Measurements from ENCODE around the gene LAIR1.

Gene LAIR1

DNA sequence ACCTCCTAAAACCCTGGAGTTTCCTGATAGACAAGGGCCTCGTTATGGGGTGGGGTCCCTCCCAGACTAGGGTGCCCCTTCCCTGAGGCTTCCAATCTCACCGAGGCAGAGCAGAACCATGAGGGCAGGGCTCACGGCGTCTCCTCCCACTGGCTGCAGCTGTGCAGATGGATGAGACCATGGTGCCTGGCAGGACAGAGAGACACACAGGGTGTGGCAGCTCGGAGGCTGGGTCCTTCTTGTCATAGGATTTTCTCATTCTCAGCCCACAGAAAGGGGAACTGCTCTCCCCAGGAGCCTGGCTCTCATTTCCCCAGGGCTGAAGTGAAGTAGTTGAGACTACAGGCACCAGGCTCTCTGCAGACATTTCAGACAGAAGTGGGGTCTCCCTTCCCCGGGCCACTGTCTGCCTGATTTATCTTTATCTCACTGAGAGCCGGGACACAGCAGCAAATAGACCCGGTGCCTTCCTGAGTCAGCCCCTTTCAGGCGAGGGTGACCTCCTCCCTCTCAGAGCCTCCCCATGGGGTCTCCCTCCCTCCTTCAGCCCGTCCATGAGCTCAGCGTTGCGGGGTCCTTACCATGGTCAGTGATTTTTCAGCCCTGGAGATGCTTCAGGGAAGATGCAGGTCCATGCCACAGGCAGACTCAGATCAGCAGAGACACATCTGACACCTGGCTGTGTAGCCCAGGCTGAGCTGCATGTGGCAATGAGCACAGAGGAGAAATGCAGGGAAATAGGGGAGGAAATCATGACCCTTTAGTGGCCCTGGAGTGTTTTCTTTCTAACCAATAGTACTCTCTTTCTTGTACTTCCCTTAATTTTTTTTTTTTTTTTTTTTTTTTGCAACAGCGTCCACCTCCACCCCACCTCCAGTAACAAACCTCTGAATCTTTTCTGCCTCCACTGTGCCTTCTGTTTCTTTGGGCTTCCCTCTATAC is 52.0 kb downstream of the LAIR1 start, which contains the start of gene LILRA5:
LILRA5 (minus strand) TSS at position 731 of the 942 bp plus-strand sequence; CDS start at position 584, 147 bp downstream.
- H3K27me3 ChIP-seq (ENCODE audit: insufficient read depth, low read length, poor library complexity) = no peaks in the 10 kb centered on the region
- no peak within 1 kb of the TSS for H3K27ac ChIP-seq (ENCODE audit: low read depth, low read length)
- no peaks in the 10 kb centered on the region for H3K36me3 ChIP-seq (ENCODE audit: control insufficient read depth, insufficient read depth, low read length)
- no peak within 1 kb of the TSS for H3K23ac ChIP-seq (ENCODE audit: low read length)
- no peak within 1 kb of the TSS for H3K18ac ChIP-seq (ENCODE audit: low read length)
- H4K5ac ChIP-seq (ENCODE audit: low read length) = no peak within 1 kb of the TSS
- no peak for DNase-seq
- no peak within 1 kb of the TSS for H2BK120ac ChIP-seq (ENCODE audit: low read depth, low read length)
- H2BK5ac ChIP-seq (ENCODE audit: low read length) = no peak within 1 kb of the TSS
- no peak within 1 kb of the TSS for H2BK15ac ChIP-seq (replicated peaks; ENCODE audit: low read depth)
- H3K79me2 ChIP-seq (ENCODE audit: control insufficient read depth, insufficient read depth, low read length) = no peaks in the 10 kb centered on the region
- H3K9ac ChIP-seq (ENCODE audit: low read length) = no peak within 1 kb of the TSS
- no peak within 1 kb of the TSS for H3K56ac ChIP-seq (ENCODE audit: low read length)
- H3K4me1 ChIP-seq (ENCODE audit: control insufficient read depth, low read depth, low read length) = no peaks in the 10 kb centered on the region
- no CpG with 5 or more reads among the region's 13 CpGs for WGBS (ENCODE audit: extremely low coverage, insufficient coverage, low lambda C conversion rate)
- H3K4me3 ChIP-seq (ENCODE audit: low read length) = no peak within 1 kb of the TSS
- no peak within 1 kb of the TSS for H4K8ac ChIP-seq (ENCODE audit: low read depth, low read length)
- no peak within 1 kb of the TSS for H3K4ac ChIP-seq (ENCODE audit: low read depth, low read length)
- H3K4me2 ChIP-seq (ENCODE audit: low read length) = no peak within 1 kb of the TSS
- no peaks in the 10 kb centered on the region for H3K79me1 ChIP-seq (ENCODE audit: low read length)
- H2AK5ac ChIP-seq (ENCODE audit: low read length) = no peak within 1 kb of the TSS

DNA sequence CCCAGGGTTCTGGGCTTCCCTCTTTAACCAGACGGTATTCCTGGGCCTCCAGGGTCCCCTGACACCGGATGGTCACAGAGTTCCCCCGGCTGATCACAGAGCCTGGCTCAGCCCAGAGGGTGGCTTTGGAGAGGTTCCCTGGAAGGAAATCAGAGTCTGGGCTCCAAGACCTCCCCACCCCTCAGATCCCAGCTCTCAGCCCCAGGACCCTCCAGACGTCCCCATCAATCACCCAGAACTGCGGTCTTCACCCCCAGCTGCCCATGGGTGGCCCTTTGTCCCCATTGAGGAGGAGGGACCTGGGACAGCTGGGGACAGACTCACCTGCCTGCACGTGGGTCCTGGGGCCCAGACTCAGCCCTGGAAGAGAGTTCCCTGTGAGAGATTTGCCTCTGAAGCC is 52.7 kb downstream of the LAIR1 start:
- H2BK15ac ChIP-seq (replicated peaks; ENCODE audit: low read depth) = no peak overlapping the region
- no peaks in the 10 kb centered on the region for H3K79me2 ChIP-seq (ENCODE audit: control insufficient read depth, insufficient read depth, low read length)
- no peak overlapping the region for H3K18ac ChIP-seq (ENCODE audit: low read length)
- no peak overlapping the region for H3K23ac ChIP-seq (ENCODE audit: low read length)
- DNase-seq = no peak
- no peaks in the 10 kb centered on the region for H3K4me1 ChIP-seq (ENCODE audit: control insufficient read depth, low read depth, low read length)
- no CpG with 5 or more reads among the region's 6 CpGs for WGBS (ENCODE audit: extremely low coverage, insufficient coverage, low lambda C conversion rate)
- H2BK5ac ChIP-seq (ENCODE audit: low read length) = no peak overlapping the region
- H3K27me3 ChIP-seq (ENCODE audit: insufficient read depth, low read length, poor library complexity) = no peaks in the 10 kb centered on the region
- H2AK5ac ChIP-seq (ENCODE audit: low read length) = no peak overlapping the region
- H2BK120ac ChIP-seq (ENCODE audit: low read depth, low read length) = no peak overlapping the region
- no peaks in the 10 kb centered on the region for H3K79me1 ChIP-seq (ENCODE audit: low read length)
- H3K4me2 ChIP-seq (ENCODE audit: low read length) = no peak overlapping the region
- no peaks in the 10 kb centered on the region for H3K36me3 ChIP-seq (ENCODE audit: control insufficient read depth, insufficient read depth, low read length)
- no peak overlapping the region for H3K56ac ChIP-seq (ENCODE audit: low read length)
- H4K5ac ChIP-seq (ENCODE audit: low read length) = no peak overlapping the region
- no peak overlapping the region for H3K4me3 ChIP-seq (ENCODE audit: low read length)
- no peak overlapping the region for H4K8ac ChIP-seq (ENCODE audit: low read depth, low read length)
- no peak overlapping the region for H3K4ac ChIP-seq (ENCODE audit: low read depth, low read length)
- H3K9ac ChIP-seq (ENCODE audit: low read length) = no peak overlapping the region
- no peak overlapping the region for H3K27ac ChIP-seq (ENCODE audit: low read depth, low read length)

DNA sequence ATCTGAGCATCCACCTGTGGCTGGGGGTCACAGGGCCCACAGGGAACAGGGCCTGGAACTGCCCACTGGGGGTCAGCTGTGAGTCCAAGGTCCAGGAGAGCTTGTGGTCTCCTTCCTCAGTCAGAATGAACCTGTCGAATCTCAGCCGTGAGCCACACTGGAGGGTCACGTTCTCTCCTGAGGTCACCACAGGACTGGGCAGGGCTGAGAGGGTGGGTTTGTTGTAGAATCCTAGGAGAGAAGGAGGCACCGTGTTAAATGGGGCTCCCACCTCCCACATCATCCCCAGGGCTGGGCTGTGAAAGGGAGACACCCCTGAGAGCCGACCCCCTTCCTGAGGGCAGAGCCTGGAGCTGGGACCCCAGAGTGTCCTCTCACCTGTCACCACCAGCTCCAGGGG is 53.2 kb downstream of the LAIR1 start:
- Histone ChIP-seq H3K27ac (ENCODE audit: low read depth, low read length) (no peak overlapping the region), H3K56ac (ENCODE audit: low read length) (no peak overlapping the region), H3K4ac (ENCODE audit: low read depth, low read length) (no peak overlapping the region), H3K4me3 (ENCODE audit: low read length) (no peak overlapping the region), H3K36me3 (ENCODE audit: control insufficient read depth, insufficient read depth, low read length) (no peaks in the 10 kb centered on the region), H4K8ac (ENCODE audit: low read depth, low read length) (no peak overlapping the region), H3K79me1 (ENCODE audit: low read length) (no peaks in the 10 kb centered on the region), H2AK5ac (ENCODE audit: low read length) (no peak overlapping the region), H2BK5ac (ENCODE audit: low read length) (no peak overlapping the region), H3K4me1 (ENCODE audit: control insufficient read depth, low read depth, low read length) (no peaks in the 10 kb centered on the region), H2BK120ac (ENCODE audit: low read depth, low read length) (no peak overlapping the region), H3K9ac (ENCODE audit: low read length) (no peak overlapping the region), H3K27me3 (ENCODE audit: insufficient read depth, low read length, poor library complexity) (no peaks in the 10 kb centered on the region), H2BK15ac (replicated peaks; ENCODE audit: low read depth) (no peak overlapping the region), H3K4me2 (ENCODE audit: low read length) (no peak overlapping the region), H3K23ac (ENCODE audit: low read length) (no peak overlapping the region), H4K5ac (ENCODE audit: low read length) (no peak overlapping the region), H3K18ac (ENCODE audit: low read length) (no peak overlapping the region), H3K79me2 (ENCODE audit: control insufficient read depth, insufficient read depth, low read length) (no peaks in the 10 kb centered on the region)
- no peak for DNase-seq
- WGBS (ENCODE audit: extremely low coverage, insufficient coverage, low lambda C conversion rate) = no CpG with 5 or more reads among the region's 5 CpGs

- H3K56ac ChIP-seq (ENCODE audit: low read length) = no peak overlapping the region
- H3K9ac ChIP-seq (ENCODE audit: low read length) = no peak overlapping the region
- H3K4ac ChIP-seq (ENCODE audit: low read depth, low read length) = no peak overlapping the region
- H3K4me3 ChIP-seq (ENCODE audit: low read length) = no peak overlapping the region
- H3K79me2 ChIP-seq (ENCODE audit: control insufficient read depth, insufficient read depth, low read length) = no peaks in the 10 kb centered on the region
- no peak overlapping the region for H3K23ac ChIP-seq (ENCODE audit: low read length)
- H3K79me1 ChIP-seq (ENCODE audit: low read length) = no peaks in the 10 kb centered on the region
- WGBS (ENCODE audit: extremely low coverage, insufficient coverage, low lambda C conversion rate) = no CpG with 5 or more reads among the region's 5 CpGs
- H2BK5ac ChIP-seq (ENCODE audit: low read length) = no peak overlapping the region
- no peak overlapping the region for H3K18ac ChIP-seq (ENCODE audit: low read length)
- no peak overlapping the region for H4K8ac ChIP-seq (ENCODE audit: low read depth, low read length)
- H4K5ac ChIP-seq (ENCODE audit: low read length) = no peak overlapping the region
- H3K27me3 ChIP-seq (ENCODE audit: insufficient read depth, low read length, poor library complexity) = no peaks in the 10 kb centered on the region
- DNase-seq = no peak
- H3K36me3 ChIP-seq (ENCODE audit: control insufficient read depth, insufficient read depth, low read length) = no peaks in the 10 kb centered on the region
- H2BK15ac ChIP-seq (replicated peaks; ENCODE audit: low read depth) = no peak overlapping the region
- H3K4me1 ChIP-seq (ENCODE audit: control insufficient read depth, low read depth, low read length) = no peaks in the 10 kb centered on the region
- H2AK5ac ChIP-seq (ENCODE audit: low read length) = no peak overlapping the region
- no peak overlapping the region for H3K4me2 ChIP-seq (ENCODE audit: low read length)
- no peak overlapping the region for H2BK120ac ChIP-seq (ENCODE audit: low read depth, low read length)
- H3K27ac ChIP-seq (ENCODE audit: low read depth, low read length) = no peak overlapping the region
Measured at GRCh38 chr19:54310543-54310942, 54.2 kb downstream of the LAIR1 start.

DNA sequence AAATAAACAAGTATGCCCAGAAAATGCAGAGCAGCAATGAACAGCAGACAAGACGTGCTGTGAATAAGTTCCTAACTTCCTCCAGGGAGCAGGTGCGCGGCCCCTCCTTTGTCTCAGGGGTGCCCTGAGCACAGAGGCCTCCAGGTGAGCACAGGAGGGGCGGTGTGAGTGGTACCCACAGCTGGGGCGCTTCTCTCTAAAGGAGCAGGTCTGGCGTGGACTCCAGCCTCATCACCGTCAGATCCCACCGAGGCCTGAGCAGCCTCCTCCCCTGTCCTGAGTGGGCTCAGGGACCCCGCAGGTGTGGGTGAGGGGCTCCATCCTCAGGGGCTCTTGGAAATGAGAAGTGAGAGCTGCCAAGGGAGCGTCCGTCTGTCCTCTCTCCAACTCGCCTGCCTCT is 54.9 kb downstream of the LAIR1 start:
- DNase-seq = no peak
- H3K4me1 ChIP-seq (ENCODE audit: control insufficient read depth, low read depth, low read length) = no peaks in the 10 kb centered on the region
- H3K27ac ChIP-seq (ENCODE audit: low read depth, low read length) = no peak overlapping the region
- H3K4me2 ChIP-seq (ENCODE audit: low read length) = no peak overlapping the region
- H3K36me3 ChIP-seq (ENCODE audit: control insufficient read depth, insufficient read depth, low read length) = no peaks in the 10 kb centered on the region
- H4K5ac ChIP-seq (ENCODE audit: low read length) = no peak overlapping the region
- no peaks in the 10 kb centered on the region for H3K27me3 ChIP-seq (ENCODE audit: insufficient read depth, low read length, poor library complexity)
- no CpG with 5 or more reads among the region's 12 CpGs for WGBS (ENCODE audit: extremely low coverage, insufficient coverage, low lambda C conversion rate)
- H3K18ac ChIP-seq (ENCODE audit: low read length) = no peak overlapping the region
- no peak overlapping the region for H2BK5ac ChIP-seq (ENCODE audit: low read length)
- no peak overlapping the region for H3K4ac ChIP-seq (ENCODE audit: low read depth, low read length)
- H3K79me2 ChIP-seq (ENCODE audit: control insufficient read depth, insufficient read depth, low read length) = no peaks in the 10 kb centered on the region
- no peak overlapping the region for H3K23ac ChIP-seq (ENCODE audit: low read length)
- H3K4me3 ChIP-seq (ENCODE audit: low read length) = no peak overlapping the region
- H3K9ac ChIP-seq (ENCODE audit: low read length) = no peak overlapping the region
- no peak overlapping the region for H4K8ac ChIP-seq (ENCODE audit: low read depth, low read length)
- no peak overlapping the region for H2AK5ac ChIP-seq (ENCODE audit: low read length)
- no peak overlapping the region for H2BK15ac ChIP-seq (replicated peaks; ENCODE audit: low read depth)
- no peaks in the 10 kb centered on the region for H3K79me1 ChIP-seq (ENCODE audit: low read length)
- no peak overlapping the region for H3K56ac ChIP-seq (ENCODE audit: low read length)
- H2BK120ac ChIP-seq (ENCODE audit: low read depth, low read length) = no peak overlapping the region

All from mesendoderm (in vitro differentiated cells).